H1 (cell line): ENCODE data around the gene TSPAN1. TPM values are rescaled to one million over a fixed set of nuclear protein-coding genes. Genes with fewer than 3 reads are reported as not detected.
A peak's percentile ranks its signal among the peaks of the same experiment; 100 is the strongest.

Experiments used
- CTCF ChIA-PET: fragments of 300-600 bp; sonication (Branson Sonifier 250); formaldehyde crosslinking; loops from one replicate; lab custom pipeline; 2021; ENCODE audit not compliant: partially characterized antibody; lab: Charles Lee
- POLR2A ChIA-PET: fragments of 300-600 bp; sonication (Branson Sonifier 250); formaldehyde crosslinking; loops from one replicate; lab custom pipeline; 2021; ENCODE audit warnings: inconsistent platforms; ENCODE audit not compliant: partially characterized antibody; lab: Charles Lee
- DNase-seq, 2 experiments: peaks; one replicate each; pipeline versions ENCODE4 v3.0.0 to v3.0.0-alpha.2; 2010 to 2022; ENCODE audit warnings: low spot score in 2 of 2, low read depth in 1 of 2, mixed read lengths in 1 of 2
- FAIRE-seq: peaks from 2 replicates; lab custom pipeline; 2011; peaks lifted over from hg19 to GRCh38; lab: Jason Lieb, UNC
- H2AFZ ChIP-seq: 2 replicates; pipeline ENCODE4 v1.8.1; 2012; ENCODE audit warnings: low read length, inconsistent platforms
- H2AK5ac ChIP-seq: 2 replicates; pipeline ENCODE4 v1.6.1; 2013; ENCODE audit warnings: low read depth, low read length
- H2BK120ac ChIP-seq: replicated peaks from 2 replicates; pipeline ENCODE3; 2013; ENCODE audit warnings: low read depth, low read length, inconsistent platforms
- H2BK12ac ChIP-seq: 2 replicates; pipeline ENCODE4 v1.6.1; 2013; ENCODE audit warnings: low read depth, low read length
- H2BK15ac ChIP-seq: 2 replicates; pipeline ENCODE4 v1.6.1; 2013; ENCODE audit warnings: low read length
- H2BK20ac ChIP-seq: 2 replicates; pipeline ENCODE4 v1.6.1; 2013; ENCODE audit warnings: low read length
- H2BK5ac ChIP-seq: 2 replicates; pipeline ENCODE4 v1.6.1; 2013; ENCODE audit warnings: low read depth, low read length
- H3K14ac ChIP-seq: 2 replicates; pipeline ENCODE4 v1.6.1; 2013; ENCODE audit warnings: inconsistent platforms; ENCODE audit not compliant: insufficient read length
- H3K18ac ChIP-seq: 2 replicates; pipeline ENCODE4 v1.6.1; 2013; ENCODE audit warnings: low read length; ENCODE audit errors: extremely low read depth
- H3K23ac ChIP-seq: 2 replicates; pipeline ENCODE4 v1.6.1; 2013; ENCODE audit warnings: inconsistent platforms; ENCODE audit not compliant: insufficient read length
- H3K23me2 ChIP-seq: 2 replicates; pipeline ENCODE4 v1.6.1; 2013; ENCODE audit warnings: low read depth, low read length
- H3K27ac ChIP-seq: 2 replicates; pipeline ENCODE4 v1.6.1; 2011; ENCODE audit warnings: low read depth, low read length, inconsistent platforms
- H3K27me3 ChIP-seq, 4 experiments: replicated peaks in 1 of 4; 1 replicate in 1 of 4; 2 replicates in 3 of 4; pipeline versions ENCODE4 v1.6.1 to v1.8.1; 2011 to 2013; ENCODE audit warnings: low read length in 3 of 4, mild to moderate bottlenecking in 3 of 4, inconsistent platforms in 2 of 4, mixed read lengths in 2 of 4, moderate library complexity in 1 of 4; ENCODE audit not compliant: control insufficient read depth in 3 of 4, insufficient read depth in 3 of 4; ENCODE audit errors: extremely low read depth in 1 of 4
- H3K36me3 ChIP-seq, 4 experiments: 2 replicates each; pipeline versions ENCODE4 v1.6.1 to v1.8.1; 2011 to 2013; ENCODE audit warnings: mild to moderate bottlenecking in 4 of 4, low read length in 3 of 4, moderate library complexity in 2 of 4, control low read depth in 1 of 4, inconsistent platforms in 1 of 4; ENCODE audit not compliant: insufficient read depth in 4 of 4, control insufficient read depth in 2 of 4
- H3K4ac ChIP-seq: replicated peaks from 2 replicates; pipeline ENCODE3; 2013; ENCODE audit warnings: low read length, low read depth, mixed read lengths, inconsistent platforms; ENCODE audit not compliant: insufficient read length
- H3K4me1 ChIP-seq, 4 experiments: replicated peaks in 1 of 4; 1 replicate in 1 of 4; 2 replicates in 3 of 4; pipeline versions ENCODE4 v1.6.1 to v1.8.1; 2011 to 2013; ENCODE audit warnings: low read length in 3 of 4, inconsistent platforms in 2 of 4, mixed read lengths in 1 of 4; ENCODE audit not compliant: insufficient read depth in 4 of 4, control insufficient read depth in 3 of 4
- H3K4me2 ChIP-seq, 2 experiments: 2 replicates each; pipeline versions ENCODE4 v1.6.1 to v1.8.1; 2011 to 2013; ENCODE audit warnings: low read depth in 2 of 2, low read length in 2 of 2, control low read depth in 1 of 2, inconsistent platforms in 1 of 2, mild to moderate bottlenecking in 1 of 2; ENCODE audit not compliant: insufficient read depth in 1 of 2
- H3K4me3 ChIP-seq, 4 experiments: fragments of 200-600, 300-600 bp in 1 of 4; sonication (generic), shearing (Covaris generic), sonication (Bioruptor Twin) in 1 of 4; 2 replicates each; pipeline versions ENCODE4 v1.5.1 to v1.8.1; 2011 to 2016; ENCODE audit warnings: low read length in 4 of 4, low read depth in 3 of 4, control low read depth in 2 of 4, inconsistent platforms in 2 of 4, mild to moderate bottlenecking in 2 of 4, mixed read lengths in 1 of 4, moderate library complexity in 1 of 4; ENCODE audit not compliant: insufficient read depth in 2 of 4; ENCODE audit errors: extremely low read depth in 1 of 4
- H3K56ac ChIP-seq: replicated peaks from 2 replicates; pipeline ENCODE3; 2013; ENCODE audit warnings: low read depth, mild to moderate bottlenecking, mixed read lengths, low read length, inconsistent platforms; ENCODE audit not compliant: insufficient read length
- H3K79me1 ChIP-seq: 2 replicates; pipeline ENCODE4 v1.6.1; 2013; ENCODE audit warnings: low read depth, low read length, control low read depth
- H3K79me2 ChIP-seq, 2 experiments: 2 replicates each; pipeline versions ENCODE4 v1.6.1 to v1.8.1; 2012 to 2013; ENCODE audit warnings: low read length in 2 of 2, mild to moderate bottlenecking in 2 of 2, inconsistent platforms in 1 of 2; ENCODE audit not compliant: insufficient read depth in 2 of 2, control insufficient read depth in 1 of 2
- H3K9ac ChIP-seq, 4 experiments: replicated peaks in 1 of 4; 1 replicate in 1 of 4; 2 replicates in 3 of 4; pipeline versions ENCODE4 v1.6.1 to v1.8.1; 2011 to 2013; ENCODE audit warnings: low read depth in 3 of 4, low read length in 3 of 4, control low read depth in 2 of 4, mild to moderate bottlenecking in 2 of 4, moderate library complexity in 2 of 4, inconsistent platforms in 1 of 4; ENCODE audit errors: extremely low read depth in 1 of 4
- H3K9me3 ChIP-seq, 2 experiments: 2 replicates each; pipeline versions ENCODE4 v1.6.1 to v1.8.1; 2012 to 2013; ENCODE audit warnings: mild to moderate bottlenecking in 2 of 2, moderate library complexity in 2 of 2, control low read depth in 1 of 2, inconsistent platforms in 1 of 2, low read depth in 1 of 2, low read length in 1 of 2, mixed read lengths in 1 of 2; ENCODE audit not compliant: insufficient read depth in 2 of 2
- H4K20me1 ChIP-seq, 2 experiments: replicated peaks in 1 of 2; 2 replicates each; pipeline versions ENCODE3 to v1.8.1; 2011 to 2013; ENCODE audit warnings: inconsistent platforms in 2 of 2, low read length in 2 of 2, mild to moderate bottlenecking in 1 of 2; ENCODE audit not compliant: insufficient read depth in 2 of 2, control insufficient read depth in 1 of 2
- H4K5ac ChIP-seq: 2 replicates; pipeline ENCODE4 v1.6.1; 2013; ENCODE audit warnings: low read length, low read depth, mixed read lengths, inconsistent platforms; ENCODE audit not compliant: insufficient read length
- H4K8ac ChIP-seq: 2 replicates; pipeline ENCODE4 v1.8.0; 2013; ENCODE audit warnings: mild to moderate bottlenecking, moderate library complexity, low read length, inconsistent platforms; ENCODE audit not compliant: insufficient read depth; ENCODE audit errors: extremely low read depth
- H4K91ac ChIP-seq: replicated peaks from 2 replicates; pipeline ENCODE3; 2013; ENCODE audit warnings: low read length, mixed read lengths, inconsistent platforms; ENCODE audit not compliant: insufficient read length
- CREB1 ChIP-seq: IDR thresholded peaks from 2 replicates; pipeline ENCODE4 v1.6.1; 2012; ENCODE audit warnings: inconsistent platforms
- WGBS, 2 experiments: shearing (Covaris generic) in 1 of 2; methylation state at CpG; one replicate each; pipeline versions ENCODE4 v1.1.6 to v1.1.7; 2013 to 2015; ENCODE audit warnings: low lambda C conversion rate in 2 of 2, mixed read lengths in 2 of 2, inconsistent platforms in 1 of 2, low coverage in 1 of 2, missing lambda C conversion rate in 1 of 2; ENCODE audit not compliant: insufficient replicate concordance in 2 of 2, insufficient coverage in 1 of 2, insufficient read length in 1 of 2; ENCODE audit errors: extremely low coverage in 1 of 2, missing lambda C conversion rate in 1 of 2; 5-methylcytosine and 5-hydroxymethylcytosine counted together
- polyA plus RNA-seq, 7 experiments: library from polyadenylated mRNA; depleted of rRNA in 3 of 7; stranded (reverse) in 5 of 7; unstranded in 2 of 7; fragments of >200 nt in 5 of 7; fragments of 200-250 nt in 2 of 7; gene quantifications; 1 replicate in 5 of 7; 2 replicates in 1 of 7; 4 replicates in 1 of 7; pipeline versions ENCODE4 v1.2.1 to v1.2.3, GENCODE V29; 2011 to 2013; ENCODE audit warnings: missing spikeins in 2 of 7, mixed read lengths in 2 of 7
- total RNA-seq: library from RNA; stranded (reverse); fragmentation: NEBNext Ultra II Directional; extraction: Animal tissue kit (Norgen Biotek cat#: 25700); gene quantifications from 2 replicates; pipeline ENCODE4 v1.2.1, GENCODE V29; 2021
- TF ChIP-seq, protein P1 (sequence below): IDR thresholded peaks from 2 replicates; pipeline ENCODE4 v1.6.1; 2012; ENCODE audit warnings: inconsistent platforms
- TF ChIP-seq, protein P2 (sequence below): IDR thresholded peaks from 2 replicates; pipeline ENCODE4 v1.6.1; 2012; ENCODE audit warnings: inconsistent platforms

Gene TSPAN1
- total and polyA plus RNA-seq, 2 of the 8 experiments (the other 6 are each of a cell fraction or from before 2014, with no cell fraction given): 0.05 TPM; not detected in 1

GRCh38 chr1:46169811-46170454 is 5.0 kb upstream of the TSPAN1 start:
- 0 out of 2 replicates have a peak, but pooled peaks cover 3% of the 10 kb centered on the region for H3K79me1 ChIP-seq
- no peak overlapping the region for H3K23ac ChIP-seq
- WGBS, 2 experiments: 81% methylated on average over 3 of the region's 3 CpGs; no CpG with 5 or more reads in 1 of the 2 experiments
- no peak for DNase-seq
- peaks cover 0 to 14% (median 9%) of the 10 kb centered on the region in 4 experiments; a peak in 5 of 7 replicates for H3K27me3 ChIP-seq
- H4K20me1 ChIP-seq: peaks cover 0 to 1% of the 10 kb centered on the region in 2 experiments
- no peak overlapping the region for H4K91ac ChIP-seq
- H3K79me2 ChIP-seq: no peaks in the 10 kb centered on the region
- H3K36me3 ChIP-seq: no peaks in the 10 kb centered on the region
- H2AFZ ChIP-seq: no peak overlapping the region
- no peaks in the 10 kb centered on the region for H3K9me3 ChIP-seq
- H3K9ac ChIP-seq: no peak overlapping the region
- no peak overlapping the region for H2BK15ac ChIP-seq
- no peak overlapping the region for H3K4me3 ChIP-seq
- no peak for FAIRE-seq
- H3K4me2 ChIP-seq: no peak overlapping the region
- H3K4ac ChIP-seq: no peak overlapping the region
- H3K14ac ChIP-seq: no peak overlapping the region
- H4K8ac ChIP-seq: no peak overlapping the region
- no peak overlapping the region for H3K27ac ChIP-seq
- ChIA-PET POLR2A (interaction anchor here (0.6 to 1.7 kb wide), 2 partner anchors 38 kb away, joined by 3 to 7 read pairs; partner anchors contain the start of gene PIK3R3), CTCF (interaction anchor here (0.6 to 8.7 kb wide), 3 partner anchors 11 to 134 kb away, joined by 4 to 67 read pairs (median 15); no protein-coding TSS in a partner anchor)
- no peak overlapping the region for H2BK5ac ChIP-seq
- H3K23me2 ChIP-seq: no peaks in the 10 kb centered on the region
- H2BK20ac ChIP-seq: no peak overlapping the region
- H3K18ac ChIP-seq: no peak overlapping the region
- H2BK12ac ChIP-seq: no peak overlapping the region
- H3K56ac ChIP-seq: no peak overlapping the region
- H2AK5ac ChIP-seq: no peak overlapping the region
- TF ChIP-seq, protein P1, sequence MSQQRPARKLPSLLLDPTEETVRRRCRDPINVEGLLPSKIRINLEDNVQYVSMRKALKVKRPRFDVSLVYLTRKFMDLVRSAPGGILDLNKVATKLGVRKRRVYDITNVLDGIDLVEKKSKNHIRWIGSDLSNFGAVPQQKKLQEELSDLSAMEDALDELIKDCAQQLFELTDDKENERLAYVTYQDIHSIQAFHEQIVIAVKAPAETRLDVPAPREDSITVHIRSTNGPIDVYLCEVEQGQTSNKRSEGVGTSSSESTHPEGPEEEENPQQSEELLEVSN: 0 out of 2 replicates have a peak, but pooled peaks have one; percentile 27
- TF ChIP-seq, protein P2, sequence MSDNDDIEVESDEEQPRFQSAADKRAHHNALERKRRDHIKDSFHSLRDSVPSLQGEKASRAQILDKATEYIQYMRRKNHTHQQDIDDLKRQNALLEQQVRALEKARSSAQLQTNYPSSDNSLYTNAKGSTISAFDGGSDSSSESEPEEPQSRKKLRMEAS: 0 out of 2 replicates have a peak, but pooled peaks have one; percentile 19
- no peak for TF ChIP-seq CREB1
- H4K5ac ChIP-seq: no peak overlapping the region
- H3K4me1 ChIP-seq: peaks cover 4 to 33% (median 18%) of the 10 kb centered on the region in 4 experiments
- no peak overlapping the region for H2BK120ac ChIP-seq
